Central memory CD4-positive, alpha-beta T cell (primary cell): Measurements from ENCODE around the gene TMEM42.

Source experiments
- DNase-seq: peaks from one replicate; pipeline ENCODE4 v3.0.0; 2022

The TMEM42 gene

GRCh38 chr3:44875596-44875995, 13.9 kb downstream of the TMEM42 start:
- DNase-seq: no peak

GRCh38 chr3:44877333-44877732, 15.6 kb downstream of the TMEM42 start:
- no peak for DNase-seq

GRCh38 chr3:44880284-44880683, 18.6 kb downstream of the TMEM42 start:
- DNase-seq: no peak

GRCh38 chr3:44883213-44883955, 21.7 kb downstream of the TMEM42 start:
- no peak for DNase-seq

- no peak for DNase-seq
Observed at GRCh38 chr3:44883999-44884431, 22.3 kb downstream of the TMEM42 start.

- no peak for DNase-seq
Observed at GRCh38 chr3:44885618-44886017, 23.9 kb downstream of the TMEM42 start.

- no peak for DNase-seq
Observed at GRCh38 chr3:44886561-44886960, 24.8 kb downstream of the TMEM42 start.

GRCh38 chr3:44887101-44887500, 25.4 kb downstream of the TMEM42 start:
- no peak for DNase-seq

GRCh38 chr3:44890258-44890657, 28.5 kb downstream of the TMEM42 start:
- no peak for DNase-seq

- DNase-seq: no peak
Observed at GRCh38 chr3:44890852-44891251, 29.1 kb downstream of the TMEM42 start.

GRCh38 chr3:44892689-44893088, 31.0 kb downstream of the TMEM42 start:
- DNase-seq: no peak

- DNase-seq: no peak
Observed at GRCh38 chr3:44893097-44893496, 31.4 kb downstream of the TMEM42 start.

- DNase-seq: no peak
Observed at GRCh38 chr3:44894485-44894884, 32.8 kb downstream of the TMEM42 start.

GRCh38 chr3:44896440-44896839, 34.7 kb downstream of the TMEM42 start:
- DNase-seq: no peak

GRCh38 chr3:44899683-44900367, 38.1 kb downstream of the TMEM42 start:
- no peak for DNase-seq

GRCh38 chr3:44902628-44903027, 40.9 kb downstream of the TMEM42 start:
- no peak for DNase-seq

GRCh38 chr3:44903314-44903713, 41.6 kb downstream of the TMEM42 start:
- DNase-seq: no peak

GRCh38 chr3:44903751-44904150, 42.0 kb downstream of the TMEM42 start:
- DNase-seq: no peak

- DNase-seq: no peak
Observed at GRCh38 chr3:44905446-44906157, 43.9 kb downstream of the TMEM42 start.

GRCh38 chr3:44906997-44907396, 45.3 kb downstream of the TMEM42 start:
- DNase-seq: no peak

- DNase-seq: no peak
Observed at GRCh38 chr3:44907612-44908011, 45.9 kb downstream of the TMEM42 start.

GRCh38 chr3:44909063-44909462, 47.4 kb downstream of the TMEM42 start:
- DNase-seq: no peak

- DNase-seq: no peak
Observed at GRCh38 chr3:44910693-44911092, 49.0 kb downstream of the TMEM42 start.
